Measurements from ENCODE around the gene TPST2.

The TPST2 gene

DNA sequence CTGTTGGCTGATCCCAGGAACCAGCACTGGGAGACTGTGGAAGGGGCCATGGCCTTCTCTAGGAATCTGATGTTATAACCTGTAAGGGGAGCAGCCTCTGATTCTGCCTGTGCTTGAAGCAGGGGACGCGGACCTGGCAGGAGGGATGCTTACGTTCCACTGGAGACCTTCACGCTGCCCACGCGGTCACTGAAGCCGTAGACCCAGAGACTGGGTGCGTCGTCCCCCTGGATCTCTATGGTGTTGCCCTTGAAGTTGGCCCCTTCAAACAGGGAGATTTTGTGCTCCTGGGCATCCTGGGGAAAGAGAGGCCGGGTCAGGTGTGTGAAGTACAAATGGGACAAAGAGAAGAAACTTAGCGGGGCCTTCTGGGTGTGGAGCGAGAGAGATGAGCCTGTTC is 11.8 kb upstream of the TPST2 start:
- H3K4me3 Mint-ChIP-seq, result no peak overlapping the region
- no peaks in the 10 kb centered on the region for H3K4me1 Mint-ChIP-seq
- no peaks in the 10 kb centered on the region for H3K36me3 Mint-ChIP-seq (ENCODE audit: low read depth)
- peaks cover 26% of the 10 kb centered on the region for H3K27me3 Mint-ChIP-seq (ENCODE audit: low read depth)
- H3K9me3 Mint-ChIP-seq, result no peaks in the 10 kb centered on the region
- no peak overlapping the region for H3K27ac Mint-ChIP-seq
- TF ChIP-seq, protein P1, sequence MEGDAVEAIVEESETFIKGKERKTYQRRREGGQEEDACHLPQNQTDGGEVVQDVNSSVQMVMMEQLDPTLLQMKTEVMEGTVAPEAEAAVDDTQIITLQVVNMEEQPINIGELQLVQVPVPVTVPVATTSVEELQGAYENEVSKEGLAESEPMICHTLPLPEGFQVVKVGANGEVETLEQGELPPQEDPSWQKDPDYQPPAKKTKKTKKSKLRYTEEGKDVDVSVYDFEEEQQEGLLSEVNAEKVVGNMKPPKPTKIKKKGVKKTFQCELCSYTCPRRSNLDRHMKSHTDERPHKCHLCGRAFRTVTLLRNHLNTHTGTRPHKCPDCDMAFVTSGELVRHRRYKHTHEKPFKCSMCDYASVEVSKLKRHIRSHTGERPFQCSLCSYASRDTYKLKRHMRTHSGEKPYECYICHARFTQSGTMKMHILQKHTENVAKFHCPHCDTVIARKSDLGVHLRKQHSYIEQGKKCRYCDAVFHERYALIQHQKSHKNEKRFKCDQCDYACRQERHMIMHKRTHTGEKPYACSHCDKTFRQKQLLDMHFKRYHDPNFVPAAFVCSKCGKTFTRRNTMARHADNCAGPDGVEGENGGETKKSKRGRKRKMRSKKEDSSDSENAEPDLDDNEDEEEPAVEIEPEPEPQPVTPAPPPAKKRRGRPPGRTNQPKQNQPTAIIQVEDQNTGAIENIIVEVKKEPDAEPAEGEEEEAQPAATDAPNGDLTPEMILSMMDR (IDR thresholded peaks at IDR 0.05; ENCODE audit: unreplicated experiment in 3 of 3), result no peak

DNA sequence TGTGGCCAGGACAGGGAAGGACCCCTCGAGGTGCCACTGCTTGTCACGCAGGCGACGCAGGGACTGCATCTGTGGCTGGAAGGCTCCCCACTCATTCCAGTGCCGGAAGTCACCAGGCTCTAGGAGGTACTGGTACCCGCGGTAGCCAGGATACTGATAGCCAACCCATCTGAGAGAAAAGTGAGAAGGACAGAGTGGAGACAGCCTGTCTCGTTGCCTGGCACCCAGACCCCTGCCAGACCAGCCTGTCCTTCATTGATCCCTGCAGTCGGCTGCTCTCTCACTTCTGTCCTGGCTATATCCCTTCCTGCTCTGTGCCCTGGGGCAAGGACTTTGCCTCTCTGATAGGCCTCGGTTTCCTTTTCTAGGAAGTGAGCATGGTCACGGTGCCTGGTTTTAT is 9.6 kb upstream of the TPST2 start:
- Mint-ChIP-seq H3K4me1 (no peaks in the 10 kb centered on the region), H3K36me3 (ENCODE audit: low read depth) (no peaks in the 10 kb centered on the region), H3K4me3 (no peak overlapping the region), H3K27ac (no peak overlapping the region), H3K9me3 (no peaks in the 10 kb centered on the region), H3K27me3 (ENCODE audit: low read depth) (peaks cover 30% of the 10 kb centered on the region)
- TF ChIP-seq, protein P1 (IDR thresholded peaks at IDR 0.05; ENCODE audit: unreplicated experiment in 3 of 3), result no peak

DNA sequence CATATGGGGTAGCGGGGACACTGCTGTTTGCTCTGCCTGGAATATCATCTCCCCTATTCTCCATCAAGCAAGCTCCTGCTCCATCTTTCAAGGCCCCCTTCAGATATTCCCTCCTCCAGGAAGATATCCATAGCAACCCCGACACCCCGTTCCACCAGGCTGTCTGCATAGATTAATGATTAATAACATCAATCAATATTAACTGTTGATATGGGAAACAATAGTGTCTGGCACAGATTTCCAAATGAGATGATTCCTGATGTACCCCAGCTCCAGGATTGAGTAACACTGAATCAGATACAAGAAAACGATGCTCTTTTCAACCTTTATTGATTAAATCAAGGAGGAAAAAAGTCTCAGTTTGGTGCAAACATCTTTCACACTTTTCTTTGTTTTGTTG is 7.5 kb upstream of the TPST2 start:
- peaks cover 37% of the 10 kb centered on the region for H3K27me3 Mint-ChIP-seq (ENCODE audit: low read depth)
- H3K4me3 Mint-ChIP-seq, result no peak overlapping the region
- H3K4me1 Mint-ChIP-seq, result no peaks in the 10 kb centered on the region
- H3K27ac Mint-ChIP-seq, result no peak overlapping the region
- no peaks in the 10 kb centered on the region for H3K9me3 Mint-ChIP-seq
- TF ChIP-seq, protein P1 (IDR thresholded peaks at IDR 0.05; ENCODE audit: unreplicated experiment in 3 of 3), result no peak
- no peaks in the 10 kb centered on the region for H3K36me3 Mint-ChIP-seq (ENCODE audit: low read depth)

DNA sequence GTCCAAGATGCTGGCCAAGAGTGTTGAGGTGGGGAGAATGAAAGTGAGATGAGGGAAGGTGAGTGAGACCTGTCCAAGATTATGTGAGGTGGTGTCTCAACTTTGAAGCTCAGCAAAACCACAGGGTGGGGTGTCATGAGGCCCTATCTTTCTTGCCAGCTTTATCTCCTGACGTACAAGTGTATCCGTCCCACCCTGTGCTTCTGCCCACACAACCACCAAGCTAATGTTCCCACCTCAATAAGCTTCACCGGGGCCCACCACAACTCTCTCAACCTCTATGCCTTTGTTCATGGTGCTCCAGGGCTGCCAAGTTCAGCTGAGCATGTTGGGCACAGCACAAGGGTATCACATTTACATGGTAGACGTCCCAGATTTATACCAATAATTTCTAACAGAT is 7.1 kb upstream of the TPST2 start:
- Mint-ChIP-seq H3K36me3 (ENCODE audit: low read depth) (no peaks in the 10 kb centered on the region), H3K27me3 (ENCODE audit: low read depth) (peaks cover 42% of the 10 kb centered on the region), H3K4me3 (no peak overlapping the region), H3K27ac (no peak overlapping the region), H3K4me1 (no peaks in the 10 kb centered on the region), H3K9me3 (no peaks in the 10 kb centered on the region)
- TF ChIP-seq, protein P1 (IDR thresholded peaks at IDR 0.05; ENCODE audit: unreplicated experiment in 3 of 3), result no peak

DNA sequence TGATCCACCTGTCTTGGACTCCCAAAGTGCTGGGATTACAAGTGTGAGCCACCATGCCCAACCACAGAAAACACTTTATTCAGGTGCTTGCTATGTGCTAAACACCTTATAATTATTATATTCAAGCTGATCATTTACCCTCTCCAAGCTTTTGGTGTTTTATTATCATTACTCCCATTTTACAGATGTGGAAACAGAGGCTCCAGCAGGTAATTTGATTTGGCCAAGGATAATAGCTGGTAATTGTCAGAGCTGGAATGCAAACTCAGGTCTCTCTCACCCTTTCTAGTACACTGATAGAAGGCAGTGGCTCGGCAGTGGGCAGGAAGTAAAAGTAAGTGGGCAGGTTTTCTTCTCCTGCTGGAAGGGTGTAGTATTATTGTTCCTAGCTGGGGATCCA is 3.8 kb upstream of the TPST2 start:
- Mint-ChIP-seq H3K27me3 (ENCODE audit: low read depth) (peaks cover 36% of the 10 kb centered on the region), H3K36me3 (ENCODE audit: low read depth) (no peaks in the 10 kb centered on the region), H3K27ac (no peak overlapping the region), H3K4me1 (peaks cover 5% of the 10 kb centered on the region), H3K9me3 (no peaks in the 10 kb centered on the region), H3K4me3 (no peak overlapping the region)
- TF ChIP-seq, protein P1 (IDR thresholded peaks at IDR 0.05; ENCODE audit: unreplicated experiment in 3 of 3), result no peak

DNA sequence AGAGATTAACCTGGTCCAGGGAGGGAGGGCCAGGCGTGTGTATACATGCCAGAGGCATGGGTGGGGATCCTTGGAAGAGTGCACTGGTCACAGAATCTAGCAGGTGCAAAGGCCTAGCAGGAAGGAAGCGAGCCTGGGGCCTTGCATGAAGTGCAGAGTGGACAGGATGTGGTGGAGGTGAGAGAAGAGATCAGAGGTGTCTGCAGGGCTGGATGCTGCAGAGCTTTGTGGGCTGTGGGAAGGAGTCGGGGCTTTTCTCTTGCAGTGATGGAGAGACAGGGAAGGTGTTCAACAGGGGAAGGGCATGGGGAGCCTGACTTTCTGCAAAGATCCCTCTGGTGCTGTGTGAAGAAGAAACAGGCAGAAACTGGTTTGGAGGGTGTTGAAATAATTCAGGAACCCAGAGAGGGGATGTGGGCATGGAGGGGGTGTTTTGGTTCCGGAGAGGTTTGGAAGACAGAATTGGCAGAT is 2.5 kb upstream of the TPST2 start:
- no peak overlapping the region for H3K27ac Mint-ChIP-seq
- H3K9me3 Mint-ChIP-seq, result no peaks in the 10 kb centered on the region
- peak overlapping the region in 1 of 3 experiments; percentile 19 for H3K4me3 Mint-ChIP-seq
- H3K4me1 Mint-ChIP-seq, result peaks cover 5% of the 10 kb centered on the region
- TF ChIP-seq, protein P1 (IDR thresholded peaks at IDR 0.05; ENCODE audit: unreplicated experiment in 3 of 3), result no peak
- H3K27me3 Mint-ChIP-seq (ENCODE audit: low read depth), result peaks cover 29% of the 10 kb centered on the region
- peaks cover 4% of the 10 kb centered on the region for H3K36me3 Mint-ChIP-seq (ENCODE audit: low read depth)

All from nephron (organoid).